ENCODE data around the gene EPHX1. TPM values are rescaled to one million over a fixed set of nuclear protein-coding genes. Genes with fewer than 3 reads are reported as not detected.

The EPHX1 gene
- total and polyA plus RNA-seq, 4 donors = 93.8 to 1,448 (median 204) TPM

GRCh38 chr1:225879521-225880221 lies 69.7 kb downstream of the EPHX1 start:
- Histone ChIP-seq H3K27me3 (ENCODE audit: control insufficient read depth in 4 of 4, insufficient read depth in 4 of 4, low read length in 3 of 4) (no peaks in the 10 kb centered on the region), H3K9ac (ENCODE audit: low read depth in 1 of 2, low read length in 2 of 2) (peak overlapping the region; percentile 0 to 18), H3K27ac (ENCODE audit: low read depth in 1 of 2, low read length in 2 of 2) (peak overlapping the region; percentile 97 to 98), H3K4me3 (ENCODE audit: low read depth in 1 of 3, low read length in 3 of 3) (peak overlapping the region; percentile 6 to 24 (median 13)), H3K36me3 (ENCODE audit: control insufficient read depth in 4 of 4, insufficient read depth in 3 of 4, low read depth in 1 of 4, low read length in 3 of 4) (peaks cover 0 to 9% (median 1%) of the 10 kb centered on the region in 4 donors), H3K4me1 (ENCODE audit: control insufficient read depth in 4 of 4, insufficient read depth in 4 of 4, low read length in 3 of 4) (peaks cover 22 to 56% (median 51%) of the 10 kb centered on the region in 4 donors), H3K9me3 (ENCODE audit: control insufficient read depth in 4 of 4, low read length in 3 of 4) (no peaks in the 10 kb centered on the region)
- TF ChIP-seq RXRA (IDR thresholded peaks at IDR 0.05) = no peak
- no peak for TF ChIP-seq YY1 (IDR thresholded peaks at IDR 0.05)
- TF ChIP-seq ZBTB33 (IDR thresholded peaks at IDR 0.05) = no peak
- TF ChIP-seq FOXA1 (IDR thresholded peaks at IDR 0.05) = no peak
- no peak for TF ChIP-seq REST (IDR thresholded peaks at IDR 0.05)
- TF ChIP-seq GABPA (IDR thresholded peaks at IDR 0.05 in 1 of 2, conservative IDR thresholded peaks at IDR 0.05 in 1 of 2) = no peak
- TF ChIP-seq TAF1 (conservative IDR thresholded peaks at IDR 0.05) = no peak
- no peak for TF ChIP-seq MAX (IDR thresholded peaks at IDR 0.05)
- WGBS = 42% methylated on average over 8 of the region's 8 CpGs
- no peak for DNase-seq (ENCODE audit: low spot score)

GRCh38 chr1:225880222-225880588 lies 70.3 kb downstream of the EPHX1 start:
- H3K27me3 ChIP-seq (ENCODE audit: control insufficient read depth in 4 of 4, insufficient read depth in 4 of 4, low read length in 3 of 4) = no peaks in the 10 kb centered on the region
- WGBS = 35% methylated on average over 2 of the region's 2 CpGs
- H3K4me1 ChIP-seq (ENCODE audit: control insufficient read depth in 4 of 4, insufficient read depth in 4 of 4, low read length in 3 of 4) = peaks cover 22 to 56% (median 51%) of the 10 kb centered on the region in 4 donors
- H3K27ac ChIP-seq (ENCODE audit: low read depth in 1 of 2, low read length in 2 of 2) = peak overlapping the region; percentile 97 to 98
- TF ChIP-seq TAF1 (conservative IDR thresholded peaks at IDR 0.05) (no peak), NR2F2 (IDR thresholded peaks at IDR 0.05) (no peak), FOXA2 (IDR thresholded peaks at IDR 0.05) (no peak), FOXA1 (IDR thresholded peaks at IDR 0.05) (no peak), HNF4G (IDR thresholded peaks at IDR 0.05) (no peak)
- peaks cover 0 to 5% (median 1%) of the 10 kb centered on the region in 4 donors for H3K36me3 ChIP-seq (ENCODE audit: control insufficient read depth in 4 of 4, insufficient read depth in 3 of 4, low read depth in 1 of 4, low read length in 3 of 4)
- H3K4me3 ChIP-seq (ENCODE audit: low read depth in 1 of 3, low read length in 3 of 3) = peak overlapping the region in 2 of 3 donors; percentile 6 to 13
- H3K9ac ChIP-seq (ENCODE audit: low read depth in 1 of 2, low read length in 2 of 2) = peak overlapping the region; percentile 0 to 2
- no peaks in the 10 kb centered on the region for H3K9me3 ChIP-seq (ENCODE audit: control insufficient read depth in 4 of 4, low read length in 3 of 4)
- no peak for DNase-seq (ENCODE audit: low spot score)

GRCh38 chr1:225880636-225881035 lies 70.7 kb downstream of the EPHX1 start:
- Histone ChIP-seq H3K9me3 (ENCODE audit: control insufficient read depth in 4 of 4, low read length in 3 of 4) (no peaks in the 10 kb centered on the region), H3K27me3 (ENCODE audit: control insufficient read depth in 4 of 4, insufficient read depth in 4 of 4, low read length in 3 of 4) (no peaks in the 10 kb centered on the region), H3K9ac (ENCODE audit: low read depth in 1 of 2, low read length in 2 of 2) (peak overlapping the region; percentile 85 to 90), H3K27ac (ENCODE audit: low read depth in 1 of 2, low read length in 2 of 2) (peak overlapping the region; percentile 97 to 98), H3K4me1 (ENCODE audit: control insufficient read depth in 4 of 4, insufficient read depth in 4 of 4, low read length in 3 of 4) (peaks cover 22 to 56% (median 51%) of the 10 kb centered on the region in 4 donors), H3K36me3 (ENCODE audit: control insufficient read depth in 4 of 4, insufficient read depth in 3 of 4, low read depth in 1 of 4, low read length in 3 of 4) (peaks cover 0 to 3% (median 1%) of the 10 kb centered on the region in 4 donors), H3K4me3 (ENCODE audit: low read depth in 1 of 3, low read length in 3 of 3) (peak overlapping the region; percentile 75 to 94 (median 83))
- TF ChIP-seq TAF1 (conservative IDR thresholded peaks at IDR 0.05) = peak; percentile 85
- TF ChIP-seq FOXA2 (IDR thresholded peaks at IDR 0.05) = peak; percentile 87
- TF ChIP-seq JUND (IDR thresholded peaks at IDR 0.05) = peak in 1 of 2 donors; percentile 39
- peak; percentile 78 for TF ChIP-seq FOXA1 (IDR thresholded peaks at IDR 0.05)
- TF ChIP-seq RXRA (IDR thresholded peaks at IDR 0.05) = peak; percentile 69 to 83
- TF ChIP-seq MAX (IDR thresholded peaks at IDR 0.05) = peak; percentile 64
- TF ChIP-seq EGR1 (IDR thresholded peaks at IDR 0.05; ENCODE audit: low read depth in 2 of 2) = no peak
- peak; percentile 78 for TF ChIP-seq REST (IDR thresholded peaks at IDR 0.05)
- TF ChIP-seq HNF4G (IDR thresholded peaks at IDR 0.05) = peak; percentile 68
- peak; percentile 75 for TF ChIP-seq YY1 (IDR thresholded peaks at IDR 0.05)
- TF ChIP-seq GABPA (IDR thresholded peaks at IDR 0.05 in 1 of 2, conservative IDR thresholded peaks at IDR 0.05 in 1 of 2) = no peak
- TF ChIP-seq NR2F2 (IDR thresholded peaks at IDR 0.05) = no peak
- TF ChIP-seq RAD21 (IDR thresholded peaks at IDR 0.05) = peak; percentile 33 to 44
- peak; percentile 83 to 96 for TF ChIP-seq HNF4A (conservative IDR thresholded peaks at IDR 0.05)
- TF ChIP-seq SP1 (IDR thresholded peaks at IDR 0.05) = peak; percentile 76
- DNase-seq (ENCODE audit: low spot score) = no peak
- WGBS = 24% methylated on average over 5 of the region's 5 CpGs

Measured in liver (tissue), 9 donors.